Endodermal cell (in vitro differentiated cells): Measurements from ENCODE around the gene SIX6. TPM values are rescaled to one million over a fixed set of nuclear protein-coding genes. Genes with fewer than 3 reads are reported as not detected.

ENCODE experiments used
- DNase-seq: peaks from one replicate; pipeline ENCODE4 v3.0.0-alpha.2; 2017
- H3K27ac ChIP-seq: 2 replicates; pipeline ENCODE4 v1.5.1; 2013; ENCODE audit warnings: mild to moderate bottlenecking, low read depth, low read length, moderate library complexity
- H3K27me3 ChIP-seq: 2 replicates; pipeline ENCODE4 v1.6.1; 2013; ENCODE audit warnings: mild to moderate bottlenecking, low read length, moderate library complexity; ENCODE audit not compliant: insufficient read depth, control insufficient read depth, poor library complexity, severe bottlenecking
- H3K36me3 ChIP-seq: 2 replicates; pipeline ENCODE4 v1.7.0; 2013; ENCODE audit warnings: mild to moderate bottlenecking, low read length, moderate library complexity; ENCODE audit not compliant: control insufficient read depth, insufficient read depth
- H3K4me1 ChIP-seq: one replicate; pipeline ENCODE4 v1.7.0; 2013; ENCODE audit warnings: low read length; ENCODE audit not compliant: control insufficient read depth, insufficient read depth
- H3K4me3 ChIP-seq: 2 replicates; pipeline ENCODE4 v1.5.1; 2013; ENCODE audit warnings: mild to moderate bottlenecking, low read length, moderate library complexity
- H3K9ac ChIP-seq: 2 replicates; pipeline ENCODE4 v1.6.1; 2013; ENCODE audit warnings: mild to moderate bottlenecking, low read length, moderate library complexity; ENCODE audit not compliant: poor library complexity, severe bottlenecking; ENCODE audit errors: extremely low read depth
- H3K9me3 ChIP-seq: 2 replicates; pipeline ENCODE4 v1.6.1; 2013; ENCODE audit warnings: mild to moderate bottlenecking, low read length, moderate library complexity; ENCODE audit not compliant: control insufficient read depth
- H3K27ac Mint-ChIP-seq: 2 replicates; pipeline ENCODE4 v1.8.0; 2020; ENCODE audit warnings: mixed read lengths
- H3K27me3 Mint-ChIP-seq: 2 replicates; pipeline ENCODE4 v1.8.0; 2021; ENCODE audit warnings: mild to moderate bottlenecking, mixed read lengths; ENCODE audit not compliant: insufficient read depth
- H3K36me3 Mint-ChIP-seq: 2 replicates; pipeline ENCODE4 v1.8.0; 2020; ENCODE audit warnings: low read depth, mixed read lengths
- H3K4me1 Mint-ChIP-seq: 2 replicates; pipeline ENCODE4 v1.8.0; 2020; ENCODE audit warnings: mixed read lengths
- H3K4me3 Mint-ChIP-seq: 2 replicates; pipeline ENCODE4 v1.8.0; 2020; ENCODE audit warnings: mild to moderate bottlenecking, moderate library complexity, mixed read lengths
- H3K9me3 Mint-ChIP-seq: 2 replicates; pipeline ENCODE4 v1.8.0; 2020; ENCODE audit warnings: mild to moderate bottlenecking, mixed read lengths
- WGBS, 2 experiments: methylation state at CpG; one replicate each; pipeline versions ENCODE4 v1.1.5 to v1.1.7; 2013; ENCODE audit warnings: missing lambda C conversion rate in 2 of 2, mixed read lengths in 1 of 2; ENCODE audit not compliant: insufficient coverage in 1 of 2, insufficient read length in 1 of 2; 5-methylcytosine and 5-hydroxymethylcytosine counted together
- total RNA-seq, 2 donors: library from RNA; stranded (reverse); fragmentation: NEBNext Ultra II Directional in 1 of 2; extraction: Animal tissue kit (Norgen Biotek cat#: 25700) in 1 of 2; gene quantifications; 2 replicates in 1 of 2; 3 replicates in 1 of 2; pipeline ENCODE4 v1.2.1, GENCODE V29; 2021
- TF ChIP-seq, protein P1 (sequence below): fragments of 200-600 bp; sonication (generic); conservative IDR thresholded peaks from 2 replicates; pipeline ENCODE4 v1.5.0; 2021; ENCODE audit warnings: antibody characterized with exemption, mild to moderate bottlenecking

The SIX6 gene
- total RNA-seq, 2 donors from 2014 or later = not detected

DNA sequence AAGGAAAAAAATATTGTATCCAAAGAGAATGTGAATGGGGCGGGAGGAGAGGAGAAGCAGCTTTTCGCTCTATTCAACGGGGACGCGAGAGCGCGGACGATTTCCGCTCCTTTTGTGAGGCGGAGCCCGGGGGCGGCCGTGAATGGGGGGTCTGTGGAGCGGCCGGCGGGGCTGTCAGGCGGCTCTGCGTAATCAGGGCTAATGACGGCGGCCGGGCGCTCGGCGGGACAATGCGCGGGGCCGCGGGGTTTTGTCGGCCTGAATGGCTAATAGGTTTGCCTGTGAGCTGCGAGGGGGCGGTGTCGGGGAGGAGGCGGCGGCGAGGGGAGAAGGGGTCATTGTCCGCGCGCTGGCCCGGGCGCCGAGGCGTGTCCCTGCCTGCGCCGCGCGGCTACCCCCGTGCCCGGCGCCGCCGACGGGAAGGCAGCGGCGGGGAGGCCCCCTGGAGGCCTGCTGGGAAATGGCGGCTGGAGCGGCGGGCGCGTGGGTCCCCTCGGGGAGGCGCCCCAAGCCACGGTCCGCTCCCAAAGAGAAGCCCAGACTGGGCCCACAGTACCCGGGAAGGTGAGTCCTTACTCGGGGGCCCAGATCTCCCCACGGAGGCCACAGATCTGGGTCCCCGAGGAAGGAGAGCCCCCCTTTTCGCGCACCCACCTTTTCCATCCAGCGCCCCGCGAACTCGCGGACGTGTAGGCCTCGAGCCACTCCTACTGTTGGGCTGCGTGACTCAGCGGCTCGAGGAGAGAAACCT lies 6.0 kb downstream of the SIX6 start:
- Histone ChIP-seq H3K9ac (no peak overlapping the region), H3K27me3 (peaks cover 99% of the 10 kb centered on the region), H3K4me1 (peaks cover under 1% of the 10 kb centered on the region), H3K4me3 (peak overlapping the region; percentile 77), H3K27ac (peak overlapping the region; percentile 66), H3K9me3 (no peaks in the 10 kb centered on the region), H3K36me3 (no peaks in the 10 kb centered on the region)
- Mint-ChIP-seq H3K27ac (no peak overlapping the region), H3K4me1 (peaks cover 5% of the 10 kb centered on the region), H3K9me3 (no peaks in the 10 kb centered on the region), H3K27me3 (peaks cover 86% of the 10 kb centered on the region), H3K36me3 (no peaks in the 10 kb centered on the region), H3K4me3 (peak overlapping the region; percentile 56)
- 2% methylated on average over 27 to 79 of the region's 79 CpGs for WGBS, 2 experiments
- peak; percentile 91 for DNase-seq
- TF ChIP-seq, protein P1, sequence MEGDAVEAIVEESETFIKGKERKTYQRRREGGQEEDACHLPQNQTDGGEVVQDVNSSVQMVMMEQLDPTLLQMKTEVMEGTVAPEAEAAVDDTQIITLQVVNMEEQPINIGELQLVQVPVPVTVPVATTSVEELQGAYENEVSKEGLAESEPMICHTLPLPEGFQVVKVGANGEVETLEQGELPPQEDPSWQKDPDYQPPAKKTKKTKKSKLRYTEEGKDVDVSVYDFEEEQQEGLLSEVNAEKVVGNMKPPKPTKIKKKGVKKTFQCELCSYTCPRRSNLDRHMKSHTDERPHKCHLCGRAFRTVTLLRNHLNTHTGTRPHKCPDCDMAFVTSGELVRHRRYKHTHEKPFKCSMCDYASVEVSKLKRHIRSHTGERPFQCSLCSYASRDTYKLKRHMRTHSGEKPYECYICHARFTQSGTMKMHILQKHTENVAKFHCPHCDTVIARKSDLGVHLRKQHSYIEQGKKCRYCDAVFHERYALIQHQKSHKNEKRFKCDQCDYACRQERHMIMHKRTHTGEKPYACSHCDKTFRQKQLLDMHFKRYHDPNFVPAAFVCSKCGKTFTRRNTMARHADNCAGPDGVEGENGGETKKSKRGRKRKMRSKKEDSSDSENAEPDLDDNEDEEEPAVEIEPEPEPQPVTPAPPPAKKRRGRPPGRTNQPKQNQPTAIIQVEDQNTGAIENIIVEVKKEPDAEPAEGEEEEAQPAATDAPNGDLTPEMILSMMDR = peak; percentile 78

DNA sequence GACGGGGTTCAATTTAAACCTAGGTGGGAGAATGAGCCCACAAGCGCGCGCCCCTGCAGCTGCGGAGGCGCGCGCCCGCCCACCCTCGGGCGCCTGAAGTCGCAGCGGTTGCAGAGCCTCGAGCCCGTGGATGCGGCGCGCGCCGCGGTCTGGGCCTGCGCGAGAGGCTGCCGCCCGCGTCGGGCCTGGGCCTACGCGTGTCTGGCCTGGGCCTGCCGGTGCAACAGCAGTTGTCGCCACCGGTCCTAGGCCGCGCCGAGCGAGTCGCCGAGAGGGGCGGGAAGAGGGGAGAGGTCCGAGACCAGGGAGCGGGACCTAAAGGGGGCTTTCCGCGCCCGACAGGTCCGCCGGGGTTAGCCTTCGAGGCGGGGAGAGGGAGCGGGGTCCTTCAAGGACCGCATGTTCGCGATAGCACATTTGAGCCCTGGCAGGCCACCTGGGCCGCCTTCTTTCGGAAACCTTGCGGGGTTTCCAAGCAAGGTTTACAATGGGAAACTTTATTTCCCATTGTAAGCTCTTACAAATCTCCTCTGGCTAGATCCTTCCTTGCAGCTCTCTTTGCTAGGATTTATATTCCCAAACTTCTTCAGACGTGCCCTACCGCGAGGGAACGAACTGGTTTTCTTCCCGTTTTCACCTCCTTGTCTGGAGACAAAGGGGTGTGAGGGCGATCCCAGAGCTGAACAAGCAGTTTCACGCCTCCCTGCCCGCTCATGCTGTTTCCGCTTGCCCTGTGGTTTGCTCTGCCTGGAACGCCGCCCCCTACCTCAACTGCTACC lies 6.8 kb downstream of the SIX6 start:
- H3K9me3 Mint-ChIP-seq = no peaks in the 10 kb centered on the region
- H3K27me3 Mint-ChIP-seq = peaks cover 86% of the 10 kb centered on the region
- TF ChIP-seq, protein P1 = peak; percentile 16
- peak overlapping the region; percentile 56 for H3K4me3 Mint-ChIP-seq
- H3K36me3 ChIP-seq = no peaks in the 10 kb centered on the region
- H3K4me3 ChIP-seq = peak overlapping the region; percentile 77
- peaks cover 4% of the 10 kb centered on the region for H3K4me1 Mint-ChIP-seq
- 10 to 19% methylated on average over 27 to 66 of the region's 66 CpGs for WGBS, 2 experiments
- H3K9me3 ChIP-seq = no peaks in the 10 kb centered on the region
- peaks cover 99% of the 10 kb centered on the region for H3K27me3 ChIP-seq
- H3K36me3 Mint-ChIP-seq = no peaks in the 10 kb centered on the region
- no peak overlapping the region for H3K9ac ChIP-seq
- DNase-seq = peak; percentile 91
- H3K27ac Mint-ChIP-seq = no peak overlapping the region
- no peaks in the 10 kb centered on the region for H3K4me1 ChIP-seq
- peak overlapping the region; percentile 40 for H3K27ac ChIP-seq

- Mint-ChIP-seq H3K4me1 (no peaks in the 10 kb centered on the region), H3K27ac (no peak overlapping the region), H3K27me3 (no peaks in the 10 kb centered on the region), H3K4me3 (no peak overlapping the region), H3K9me3 (no peaks in the 10 kb centered on the region), H3K36me3 (no peaks in the 10 kb centered on the region)
- Histone ChIP-seq H3K9ac (no peak overlapping the region), H3K27ac (no peak overlapping the region), H3K9me3 (no peaks in the 10 kb centered on the region), H3K36me3 (no peaks in the 10 kb centered on the region), H3K4me1 (no peaks in the 10 kb centered on the region), H3K4me3 (no peak overlapping the region), H3K27me3 (no peaks in the 10 kb centered on the region)
- no peak for DNase-seq
- TF ChIP-seq, protein P1 = no peak
- WGBS, 2 experiments = 47 to 60% methylated on average over 2 to 3 of the region's 3 CpGs
These were observed 23.5 kb downstream of the SIX6 start for GRCh38 chr14:60532442-60532841.
